HL-60 (cell line): ENCODE measurements around the gene CTSD.

Experiments used
- DNase-seq, 2 experiments: peaks; one replicate each; pipeline ENCODE4 v3.0.0-alpha.2; 2010 to 2020; ENCODE audit warnings: low read depth in 1 of 2, low spot score in 1 of 2
- H3K27ac ChIP-seq: fragments of 250-450 bp; sonication (Bioruptor Pico); replicated peaks from 2 replicates; pipeline ENCODE4 v1.5.1; 2020; ENCODE audit warnings: mild to moderate bottlenecking, moderate library complexity
- H3K27me3 ChIP-seq: fragments of 250-450 bp; sonication (Bioruptor Pico); 2 replicates; pipeline ENCODE4 v1.5.1; 2021; ENCODE audit warnings: mild to moderate bottlenecking, moderate library complexity; ENCODE audit not compliant: insufficient read depth, poor library complexity, severe bottlenecking
- H3K4me3 ChIP-seq: replicated peaks from 2 replicates; pipeline ENCODE4 v1.5.1; 2011; ENCODE audit warnings: mild to moderate bottlenecking, control low read depth, low read length; ENCODE audit not compliant: insufficient read depth
- GABPA ChIP-seq: IDR thresholded peaks from 2 replicates; pipeline ENCODE4 v1.6.1; 2012; ENCODE audit warnings: low read depth
- POLR2AphosphoS5 ChIP-seq: IDR thresholded peaks from 2 replicates; pipeline ENCODE4 v1.6.1; 2012; ENCODE audit warnings: low read depth
- SPI1 ChIP-seq: IDR thresholded peaks from 2 replicates; pipeline ENCODE4 v1.6.1; 2012; ENCODE audit warnings: low read depth, mild to moderate bottlenecking, borderline replicate concordance
- TF ChIP-seq, protein P1 (sequence below): IDR thresholded peaks from 2 replicates; pipeline ENCODE4 v1.6.1; 2012; ENCODE audit warnings: low read depth; ENCODE audit not compliant: insufficient replicate concordance
- TF ChIP-seq, protein P2 (sequence below): IDR thresholded peaks from one replicate; pipeline ENCODE4 v1.5.1; 2011; ENCODE audit warnings: low read length, control low read depth, inconsistent platforms; ENCODE audit not compliant: insufficient read depth

CTSD gene

DNA sequence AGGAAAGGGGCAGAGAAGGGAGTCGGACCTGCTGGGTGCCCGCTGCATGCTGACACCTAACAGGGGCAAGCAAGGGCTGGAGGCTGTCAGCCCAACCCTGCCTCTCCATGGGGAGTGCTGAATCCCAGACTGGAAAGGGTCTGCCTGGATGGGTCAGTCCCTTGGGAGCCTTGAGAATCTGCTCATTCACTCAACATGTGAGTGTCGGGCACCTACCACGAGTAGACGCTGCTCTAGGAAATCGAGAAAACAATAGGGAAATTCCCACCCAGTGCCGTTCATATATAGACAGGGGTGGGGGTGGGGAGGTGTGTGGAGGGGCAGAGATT lies 4.4 kb upstream of the CTSD start:
- no peak overlapping the region for H3K4me3 ChIP-seq
- no peak for DNase-seq
- TF ChIP-seq, protein P1, sequence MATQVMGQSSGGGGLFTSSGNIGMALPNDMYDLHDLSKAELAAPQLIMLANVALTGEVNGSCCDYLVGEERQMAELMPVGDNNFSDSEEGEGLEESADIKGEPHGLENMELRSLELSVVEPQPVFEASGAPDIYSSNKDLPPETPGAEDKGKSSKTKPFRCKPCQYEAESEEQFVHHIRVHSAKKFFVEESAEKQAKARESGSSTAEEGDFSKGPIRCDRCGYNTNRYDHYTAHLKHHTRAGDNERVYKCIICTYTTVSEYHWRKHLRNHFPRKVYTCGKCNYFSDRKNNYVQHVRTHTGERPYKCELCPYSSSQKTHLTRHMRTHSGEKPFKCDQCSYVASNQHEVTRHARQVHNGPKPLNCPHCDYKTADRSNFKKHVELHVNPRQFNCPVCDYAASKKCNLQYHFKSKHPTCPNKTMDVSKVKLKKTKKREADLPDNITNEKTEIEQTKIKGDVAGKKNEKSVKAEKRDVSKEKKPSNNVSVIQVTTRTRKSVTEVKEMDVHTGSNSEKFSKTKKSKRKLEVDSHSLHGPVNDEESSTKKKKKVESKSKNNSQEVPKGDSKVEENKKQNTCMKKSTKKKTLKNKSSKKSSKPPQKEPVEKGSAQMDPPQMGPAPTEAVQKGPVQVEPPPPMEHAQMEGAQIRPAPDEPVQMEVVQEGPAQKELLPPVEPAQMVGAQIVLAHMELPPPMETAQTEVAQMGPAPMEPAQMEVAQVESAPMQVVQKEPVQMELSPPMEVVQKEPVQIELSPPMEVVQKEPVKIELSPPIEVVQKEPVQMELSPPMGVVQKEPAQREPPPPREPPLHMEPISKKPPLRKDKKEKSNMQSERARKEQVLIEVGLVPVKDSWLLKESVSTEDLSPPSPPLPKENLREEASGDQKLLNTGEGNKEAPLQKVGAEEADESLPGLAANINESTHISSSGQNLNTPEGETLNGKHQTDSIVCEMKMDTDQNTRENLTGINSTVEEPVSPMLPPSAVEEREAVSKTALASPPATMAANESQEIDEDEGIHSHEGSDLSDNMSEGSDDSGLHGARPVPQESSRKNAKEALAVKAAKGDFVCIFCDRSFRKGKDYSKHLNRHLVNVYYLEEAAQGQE = no peak
- TF ChIP-seq SPI1 = no peak
- TF ChIP-seq POLR2AphosphoS5 = no peak
- TF ChIP-seq GABPA = no peak
- TF ChIP-seq, protein P2, sequence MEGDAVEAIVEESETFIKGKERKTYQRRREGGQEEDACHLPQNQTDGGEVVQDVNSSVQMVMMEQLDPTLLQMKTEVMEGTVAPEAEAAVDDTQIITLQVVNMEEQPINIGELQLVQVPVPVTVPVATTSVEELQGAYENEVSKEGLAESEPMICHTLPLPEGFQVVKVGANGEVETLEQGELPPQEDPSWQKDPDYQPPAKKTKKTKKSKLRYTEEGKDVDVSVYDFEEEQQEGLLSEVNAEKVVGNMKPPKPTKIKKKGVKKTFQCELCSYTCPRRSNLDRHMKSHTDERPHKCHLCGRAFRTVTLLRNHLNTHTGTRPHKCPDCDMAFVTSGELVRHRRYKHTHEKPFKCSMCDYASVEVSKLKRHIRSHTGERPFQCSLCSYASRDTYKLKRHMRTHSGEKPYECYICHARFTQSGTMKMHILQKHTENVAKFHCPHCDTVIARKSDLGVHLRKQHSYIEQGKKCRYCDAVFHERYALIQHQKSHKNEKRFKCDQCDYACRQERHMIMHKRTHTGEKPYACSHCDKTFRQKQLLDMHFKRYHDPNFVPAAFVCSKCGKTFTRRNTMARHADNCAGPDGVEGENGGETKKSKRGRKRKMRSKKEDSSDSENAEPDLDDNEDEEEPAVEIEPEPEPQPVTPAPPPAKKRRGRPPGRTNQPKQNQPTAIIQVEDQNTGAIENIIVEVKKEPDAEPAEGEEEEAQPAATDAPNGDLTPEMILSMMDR = no peak
- no peak overlapping the region for H3K27ac ChIP-seq
- H3K27me3 ChIP-seq = no peaks in the 10 kb centered on the region

DNA sequence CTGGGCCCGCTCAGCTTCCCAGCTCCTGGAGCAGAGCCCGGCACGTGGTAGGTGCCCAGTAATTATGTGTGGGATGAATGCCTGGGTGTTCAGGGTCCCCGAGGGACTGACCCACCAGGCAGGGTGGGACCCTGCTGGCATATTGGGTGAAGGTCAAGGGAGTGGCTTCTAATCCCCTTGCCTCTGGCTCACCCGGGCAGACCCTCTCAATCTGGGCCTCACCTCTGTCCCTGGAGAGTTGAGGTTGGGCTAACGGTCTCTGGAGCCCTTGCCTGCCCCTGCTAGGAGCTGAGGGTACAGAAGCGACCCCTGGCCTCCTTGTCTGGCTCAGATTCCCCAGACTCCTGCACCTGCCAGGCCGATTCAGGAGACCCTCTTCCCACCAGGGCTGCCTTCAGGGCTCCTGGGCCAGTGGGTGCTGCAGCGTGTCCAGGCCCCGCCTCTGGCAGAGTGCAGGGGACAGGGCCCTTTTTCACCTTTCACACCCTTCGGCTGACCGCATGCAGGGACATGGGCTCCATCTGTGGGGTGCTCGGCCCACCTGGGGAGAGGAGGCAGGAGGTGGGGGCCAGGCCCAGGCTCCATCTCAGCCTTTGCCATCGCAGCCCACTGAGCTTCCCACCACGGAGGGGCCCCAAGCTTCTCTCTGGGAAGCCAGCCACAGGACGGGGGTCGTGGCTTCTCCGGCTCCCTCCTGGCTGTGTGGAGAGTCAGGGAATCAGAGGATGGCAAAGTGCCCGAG lies 3.8 kb upstream of the CTSD start:
- H3K4me3 ChIP-seq = no peak overlapping the region
- no peaks in the 10 kb centered on the region for H3K27me3 ChIP-seq
- no peak for DNase-seq
- TF ChIP-seq SPI1 (no peak), POLR2AphosphoS5 (no peak), GABPA (no peak)
- TF ChIP-seq, protein P2 = no peak
- TF ChIP-seq, protein P1 = no peak
- no peak overlapping the region for H3K27ac ChIP-seq

DNA sequence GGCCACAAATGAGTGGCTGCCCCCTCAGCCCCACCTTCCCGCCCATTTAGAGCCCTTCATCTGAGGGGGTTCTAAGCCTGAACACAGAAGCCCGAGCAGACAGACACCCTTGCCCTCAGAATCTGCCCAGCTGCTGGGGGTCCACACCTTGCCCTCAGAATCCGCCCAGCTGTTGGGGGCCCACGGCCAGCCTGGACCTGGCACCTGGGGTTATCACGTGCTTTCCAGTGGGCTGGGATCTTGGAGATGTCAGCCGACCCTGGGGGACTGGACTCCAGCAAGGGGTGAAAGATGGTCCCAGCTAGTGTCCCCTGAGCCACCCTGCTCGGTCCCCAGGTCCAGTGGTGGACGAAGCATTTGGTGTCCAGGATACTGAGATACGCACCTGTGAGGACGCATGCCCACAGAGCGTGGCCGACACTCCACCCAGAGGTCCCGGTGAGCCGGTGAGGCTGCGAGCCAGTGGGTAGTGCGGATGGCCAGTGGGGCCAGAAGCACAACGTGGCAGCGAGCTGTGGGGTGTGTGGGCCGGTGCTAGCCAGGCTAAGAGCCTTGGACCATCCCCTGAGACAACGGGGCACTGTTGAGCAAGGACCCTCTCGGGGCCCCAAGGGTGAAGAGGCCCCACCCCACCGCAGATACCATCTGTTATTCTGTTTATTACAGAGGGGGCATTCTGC lies 3.1 kb upstream of the CTSD start:
- no peak for DNase-seq
- no peak overlapping the region for H3K4me3 ChIP-seq
- TF ChIP-seq, protein P2 = no peak
- TF ChIP-seq SPI1 = no peak
- TF ChIP-seq, protein P1 = no peak
- no peak for TF ChIP-seq POLR2AphosphoS5
- TF ChIP-seq GABPA = no peak
- H3K27me3 ChIP-seq = no peaks in the 10 kb centered on the region
- H3K27ac ChIP-seq = no peak overlapping the region
